Measurements from ENCODE around the gene GRID2. TPM values are rescaled to one million over a fixed set of nuclear protein-coding genes. Genes with fewer than 3 reads are reported as not detected.

Gene GRID2
- total RNA-seq, 1 donor = 0.63 TPM

GRCh38 chr4:92969650-92970379 lies 666.0 kb downstream of the GRID2 start:
- DNase-seq (ENCODE audit: low read depth) = peak; percentile 72
- TF ChIP-seq, protein P1, sequence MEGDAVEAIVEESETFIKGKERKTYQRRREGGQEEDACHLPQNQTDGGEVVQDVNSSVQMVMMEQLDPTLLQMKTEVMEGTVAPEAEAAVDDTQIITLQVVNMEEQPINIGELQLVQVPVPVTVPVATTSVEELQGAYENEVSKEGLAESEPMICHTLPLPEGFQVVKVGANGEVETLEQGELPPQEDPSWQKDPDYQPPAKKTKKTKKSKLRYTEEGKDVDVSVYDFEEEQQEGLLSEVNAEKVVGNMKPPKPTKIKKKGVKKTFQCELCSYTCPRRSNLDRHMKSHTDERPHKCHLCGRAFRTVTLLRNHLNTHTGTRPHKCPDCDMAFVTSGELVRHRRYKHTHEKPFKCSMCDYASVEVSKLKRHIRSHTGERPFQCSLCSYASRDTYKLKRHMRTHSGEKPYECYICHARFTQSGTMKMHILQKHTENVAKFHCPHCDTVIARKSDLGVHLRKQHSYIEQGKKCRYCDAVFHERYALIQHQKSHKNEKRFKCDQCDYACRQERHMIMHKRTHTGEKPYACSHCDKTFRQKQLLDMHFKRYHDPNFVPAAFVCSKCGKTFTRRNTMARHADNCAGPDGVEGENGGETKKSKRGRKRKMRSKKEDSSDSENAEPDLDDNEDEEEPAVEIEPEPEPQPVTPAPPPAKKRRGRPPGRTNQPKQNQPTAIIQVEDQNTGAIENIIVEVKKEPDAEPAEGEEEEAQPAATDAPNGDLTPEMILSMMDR (IDR thresholded peaks at IDR 0.05; ENCODE audit: insufficient read depth, low read length) = no peak

DNA sequence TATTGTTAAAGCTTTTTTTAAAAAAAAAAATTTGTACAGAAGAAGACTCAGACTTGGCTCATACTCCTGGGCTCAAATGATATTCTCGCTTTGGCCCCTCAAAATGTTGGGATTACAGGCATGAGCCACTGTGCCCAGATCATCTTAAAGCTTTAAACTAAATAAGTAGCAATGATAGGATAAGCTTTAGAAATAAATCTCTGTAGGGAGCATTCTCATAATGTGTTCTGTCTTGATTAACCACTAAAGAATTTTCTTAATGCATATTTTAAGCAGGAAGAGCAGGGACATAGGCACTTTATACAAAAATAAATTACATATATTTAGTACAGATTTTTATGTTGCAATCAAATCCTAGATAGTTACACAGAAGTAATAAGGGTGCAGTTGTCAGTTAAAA lies 667.2 kb downstream of the GRID2 start:
- DNase-seq (ENCODE audit: low read depth) = no peak
- TF ChIP-seq, protein P1 (IDR thresholded peaks at IDR 0.05; ENCODE audit: insufficient read depth, low read length) = no peak
- H3K4me3 ChIP-seq (ENCODE audit: low read depth, low read length) = no peak overlapping the region

More at GRCh38 chr4:92969650-92970379, 666.0 kb downstream of the GRID2 start:
- H3K4me3 ChIP-seq (ENCODE audit: low read depth, low read length) = no peak overlapping the region

GRCh38 chr4:92988301-92988700 lies 684.5 kb downstream of the GRID2 start:
- TF ChIP-seq, protein P1 (IDR thresholded peaks at IDR 0.05; ENCODE audit: insufficient read depth, low read length) = no peak
- no peak for DNase-seq (ENCODE audit: low read depth)
- H3K4me3 ChIP-seq (ENCODE audit: low read depth, low read length) = no peak overlapping the region

DNA sequence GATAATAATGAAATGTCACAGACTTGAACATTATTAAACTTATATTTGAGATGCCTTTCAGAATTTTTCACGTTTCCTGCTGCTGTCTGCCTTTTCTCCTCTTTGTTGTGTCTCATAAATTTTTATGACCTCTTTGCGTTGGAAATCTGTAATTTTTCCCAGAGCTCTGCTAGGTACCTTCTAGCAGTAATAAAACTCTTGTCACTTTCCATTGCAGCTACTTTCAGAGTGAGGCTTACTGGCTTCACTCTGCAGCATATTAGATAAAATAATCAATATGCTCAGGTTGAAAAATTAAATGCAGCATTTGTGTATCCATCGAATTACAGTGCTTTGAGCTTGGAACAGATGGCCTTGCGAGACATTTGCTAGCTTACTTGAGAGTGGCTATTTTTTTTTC lies 689.0 kb downstream of the GRID2 start:
- no peak for DNase-seq (ENCODE audit: low read depth)
- TF ChIP-seq, protein P1 (IDR thresholded peaks at IDR 0.05; ENCODE audit: insufficient read depth, low read length) = no peak
- no peak overlapping the region for H3K4me3 ChIP-seq (ENCODE audit: low read depth, low read length)

DNA sequence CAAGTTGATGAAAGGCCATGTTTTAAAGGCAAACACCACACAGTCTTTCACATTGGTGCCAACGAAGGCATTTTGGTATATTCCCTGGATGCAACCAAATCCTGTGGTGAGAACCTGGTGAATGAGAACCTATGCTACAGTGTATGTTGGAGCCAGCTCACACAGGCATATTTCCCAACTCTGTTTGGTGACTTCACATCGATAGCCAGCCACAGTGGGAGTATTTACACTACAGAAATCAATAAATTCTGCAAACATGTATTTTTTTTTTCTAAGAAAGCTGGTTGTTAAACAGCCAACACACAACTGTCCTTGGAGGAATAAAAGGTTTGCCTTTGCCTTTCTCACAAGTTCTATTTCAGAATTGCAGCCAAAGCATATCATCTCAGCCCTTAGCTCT lies 691.0 kb downstream of the GRID2 start:
- no peak overlapping the region for H3K4me3 ChIP-seq (ENCODE audit: low read depth, low read length)
- DNase-seq (ENCODE audit: low read depth) = no peak
- TF ChIP-seq, protein P1 (IDR thresholded peaks at IDR 0.05; ENCODE audit: insufficient read depth, low read length) = no peak

DNA sequence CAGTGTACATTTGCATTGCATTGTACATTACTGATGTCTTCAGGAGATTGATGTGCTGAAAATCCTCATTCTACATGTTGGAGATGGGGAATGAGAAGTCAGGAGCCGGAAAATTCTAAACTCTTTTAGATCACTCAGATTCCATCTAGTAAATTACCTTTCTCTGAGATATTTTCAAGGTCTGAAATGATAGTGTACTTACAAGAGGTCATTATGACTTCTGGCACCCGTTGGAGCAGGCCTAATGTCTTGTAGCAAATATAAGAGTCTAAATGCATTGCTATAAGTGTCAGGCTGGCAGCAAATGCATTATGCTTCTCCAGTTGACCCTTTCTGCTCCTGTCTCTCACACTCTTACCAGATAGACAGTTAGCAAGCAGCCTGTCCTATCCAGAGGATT lies 692.8 kb downstream of the GRID2 start:
- TF ChIP-seq, protein P1 (IDR thresholded peaks at IDR 0.05; ENCODE audit: insufficient read depth, low read length) = no peak
- no peak overlapping the region for H3K4me3 ChIP-seq (ENCODE audit: low read depth, low read length)
- DNase-seq (ENCODE audit: low read depth) = no peak

GRCh38 chr4:93000910-93001309 lies 697.1 kb downstream of the GRID2 start:
- H3K4me3 ChIP-seq (ENCODE audit: low read depth, low read length) = no peak overlapping the region
- TF ChIP-seq, protein P1 (IDR thresholded peaks at IDR 0.05; ENCODE audit: insufficient read depth, low read length) = no peak
- no peak for DNase-seq (ENCODE audit: low read depth)

Measured in fibroblast of the aortic adventitia (primary cell).